EL (cell line): ENCODE measurements around the gene M1AP.

Source experiments
- DNase-seq: peaks from one replicate; pipeline ENCODE4 v3.0.0-alpha.2; 2016

Gene M1AP

DNA sequence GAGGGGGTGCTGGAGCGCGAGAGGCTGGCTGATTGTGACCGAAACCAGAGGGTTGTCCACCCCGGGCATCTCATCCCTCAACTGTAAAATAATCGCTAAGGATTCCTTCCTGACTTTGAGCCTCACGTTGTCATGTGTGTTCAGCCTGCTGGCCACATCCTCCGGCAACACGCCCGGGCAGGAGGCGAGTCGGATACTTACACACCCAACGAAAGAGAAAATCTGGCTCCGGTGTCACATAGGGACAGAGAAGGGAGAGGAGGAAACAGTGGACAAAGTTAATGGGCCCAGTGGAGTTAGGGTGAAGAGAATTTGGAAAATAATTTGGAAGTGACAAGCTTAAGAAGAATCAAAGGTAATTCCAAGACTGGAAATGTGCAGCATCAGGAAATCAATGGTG is 131.5 kb downstream of the M1AP start:
- no peak for DNase-seq

DNA sequence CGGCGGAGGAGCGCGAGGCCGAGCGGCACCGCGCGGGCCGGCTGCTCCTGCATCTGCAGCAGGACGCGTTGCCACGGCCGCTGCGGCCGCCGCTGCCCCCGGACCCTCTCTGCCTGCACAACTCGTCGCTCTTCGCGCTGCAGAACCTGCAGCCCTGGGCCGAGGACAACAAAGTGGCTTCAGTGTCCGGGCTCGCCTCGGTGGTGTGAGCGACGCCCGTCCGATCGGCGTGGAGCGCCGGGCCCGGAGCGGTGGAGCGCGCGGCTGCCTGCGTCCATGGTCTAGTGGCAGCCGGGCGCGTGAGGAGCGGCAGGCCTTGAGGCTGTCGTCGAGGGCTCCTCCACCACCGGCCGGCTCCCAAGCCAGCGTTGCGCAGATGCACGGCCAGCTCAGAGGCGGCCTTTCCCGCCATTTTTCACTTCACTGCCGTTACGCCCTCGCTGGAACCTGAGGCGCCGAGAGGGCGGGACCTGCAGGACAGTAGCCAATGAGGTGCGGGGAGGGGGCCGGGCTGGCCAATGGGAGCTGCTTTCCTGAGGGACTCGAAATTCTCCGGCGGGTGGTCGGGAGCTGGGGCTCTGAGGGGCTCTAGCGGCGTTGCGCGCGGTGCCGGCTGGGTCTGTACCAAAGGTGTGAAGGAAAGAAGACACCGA is 132.0 kb downstream of the M1AP start:
- DNase-seq, result no peak

DNA sequence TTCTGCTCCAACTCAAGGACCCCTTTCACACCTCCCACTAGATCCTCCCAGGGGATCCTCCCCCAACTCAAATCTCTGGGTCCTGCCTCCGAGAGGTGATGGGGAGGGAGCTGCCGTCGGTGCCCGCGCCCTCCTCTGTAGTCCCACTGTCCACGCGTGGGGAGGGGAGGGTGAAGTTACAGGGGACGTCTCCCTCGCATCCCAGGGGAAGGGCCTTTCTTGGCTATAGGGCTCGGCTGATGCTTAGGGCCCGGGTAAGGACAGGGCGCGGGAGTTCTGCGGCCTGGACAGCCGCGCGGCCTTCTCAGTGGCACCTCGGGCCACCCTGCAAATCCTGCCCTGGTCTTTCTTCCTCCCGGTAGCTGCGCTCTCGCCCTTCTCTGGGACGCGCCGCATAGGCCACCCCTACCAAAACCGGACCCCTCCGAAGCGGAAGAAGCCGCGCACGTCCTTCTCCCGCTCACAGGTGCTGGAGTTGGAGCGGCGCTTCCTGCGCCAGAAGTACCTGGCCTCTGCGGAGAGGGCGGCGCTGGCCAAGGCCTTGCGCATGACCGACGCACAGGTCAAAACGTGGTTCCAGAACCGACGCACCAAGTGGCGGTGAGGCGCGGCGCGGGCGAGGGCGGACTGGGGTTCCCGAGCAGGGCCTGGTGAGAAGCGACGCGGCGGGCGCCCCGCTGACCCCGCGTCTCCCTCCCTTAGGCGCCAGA is 132.7 kb downstream of the M1AP start:
- DNase-seq, result no peak

DNA sequence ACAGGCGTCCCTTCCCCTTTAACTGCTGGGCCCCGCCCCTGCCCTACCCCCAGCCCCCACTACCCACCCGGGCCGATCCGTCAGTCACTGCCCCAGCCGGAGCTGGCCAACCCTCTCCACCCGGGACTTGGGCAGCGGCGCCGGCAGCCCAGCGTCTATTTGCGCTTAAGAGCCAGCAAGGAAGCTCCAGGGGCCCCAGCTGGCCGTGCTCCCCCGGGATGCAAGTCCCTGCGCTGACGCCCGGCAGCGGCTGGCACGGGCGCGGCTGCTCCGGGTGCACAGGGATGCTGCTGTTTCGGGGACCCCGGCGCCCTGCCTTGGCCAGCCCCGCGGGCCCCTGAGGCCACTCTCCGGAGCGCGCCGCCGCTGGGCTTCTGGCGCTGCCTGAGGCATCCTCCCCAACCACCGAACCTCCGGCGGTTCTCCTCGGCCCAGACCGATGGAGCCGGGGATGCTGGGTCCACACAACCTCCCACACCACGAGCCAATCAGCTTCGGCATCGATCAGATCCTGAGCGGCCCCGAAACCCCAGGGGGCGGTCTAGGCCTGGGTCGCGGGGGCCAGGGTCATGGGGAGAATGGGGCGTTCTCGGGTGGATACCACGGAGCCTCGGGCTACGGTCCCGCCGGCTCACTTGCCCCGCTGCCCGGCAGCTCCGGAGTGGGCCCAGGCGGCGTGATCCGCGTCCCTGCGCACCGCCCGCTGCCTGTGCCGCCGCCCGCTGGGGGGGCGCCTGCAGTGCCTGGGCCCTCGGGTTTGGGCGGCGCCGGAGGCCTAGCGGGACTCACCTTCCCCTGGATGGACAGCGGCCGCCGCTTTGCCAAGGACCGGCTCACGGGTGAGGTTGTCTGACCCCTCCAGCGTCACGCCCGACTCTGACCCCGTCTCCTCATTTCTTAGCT is 133.5 kb downstream of the M1AP start, which contains the start of gene TLX2:
Gene TLX2 (plus strand): TSS at position 83 of the 903 bp plus-strand sequence. CDS start 357 bp downstream, at position 440.
- peak; percentile 38 for DNase-seq

DNA sequence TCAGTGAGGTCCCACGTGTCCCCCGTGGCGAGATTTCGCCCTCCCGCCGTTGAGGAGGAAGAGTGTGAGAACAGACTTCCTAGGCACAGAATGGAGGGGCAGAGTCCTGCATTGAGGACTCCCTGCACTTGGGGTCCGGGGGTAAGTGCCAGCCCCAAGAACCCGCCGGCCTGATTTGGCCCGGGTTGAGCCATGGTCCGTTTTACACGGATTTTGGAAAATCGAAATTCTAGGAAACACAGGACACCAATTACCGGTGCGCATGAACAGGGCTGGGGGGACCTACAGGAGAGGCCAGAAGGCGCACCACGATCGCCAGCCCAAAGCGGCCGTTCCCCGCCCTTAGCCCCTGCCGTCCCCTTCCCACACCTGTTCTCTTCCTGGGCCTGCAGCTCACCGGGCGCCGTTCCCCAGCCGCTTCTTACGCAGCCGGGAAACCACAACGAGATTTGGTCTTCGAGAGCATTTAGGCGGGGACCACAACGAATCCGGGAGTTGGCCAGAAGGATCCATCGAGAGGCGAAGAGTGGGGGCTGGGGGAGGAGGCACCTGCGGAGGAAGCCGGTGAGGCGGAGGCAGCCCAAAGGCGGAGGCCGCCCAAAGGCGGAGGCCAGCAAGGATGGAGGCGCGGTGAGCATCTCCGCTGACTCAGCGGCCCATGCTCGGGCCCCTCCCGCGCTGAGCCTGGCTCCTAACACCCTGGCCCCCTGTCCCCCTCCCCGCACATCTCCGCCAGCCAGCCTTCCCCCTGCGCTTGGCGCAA is 134.3 kb downstream of the M1AP start:
- DNase-seq, result no peak

DNA sequence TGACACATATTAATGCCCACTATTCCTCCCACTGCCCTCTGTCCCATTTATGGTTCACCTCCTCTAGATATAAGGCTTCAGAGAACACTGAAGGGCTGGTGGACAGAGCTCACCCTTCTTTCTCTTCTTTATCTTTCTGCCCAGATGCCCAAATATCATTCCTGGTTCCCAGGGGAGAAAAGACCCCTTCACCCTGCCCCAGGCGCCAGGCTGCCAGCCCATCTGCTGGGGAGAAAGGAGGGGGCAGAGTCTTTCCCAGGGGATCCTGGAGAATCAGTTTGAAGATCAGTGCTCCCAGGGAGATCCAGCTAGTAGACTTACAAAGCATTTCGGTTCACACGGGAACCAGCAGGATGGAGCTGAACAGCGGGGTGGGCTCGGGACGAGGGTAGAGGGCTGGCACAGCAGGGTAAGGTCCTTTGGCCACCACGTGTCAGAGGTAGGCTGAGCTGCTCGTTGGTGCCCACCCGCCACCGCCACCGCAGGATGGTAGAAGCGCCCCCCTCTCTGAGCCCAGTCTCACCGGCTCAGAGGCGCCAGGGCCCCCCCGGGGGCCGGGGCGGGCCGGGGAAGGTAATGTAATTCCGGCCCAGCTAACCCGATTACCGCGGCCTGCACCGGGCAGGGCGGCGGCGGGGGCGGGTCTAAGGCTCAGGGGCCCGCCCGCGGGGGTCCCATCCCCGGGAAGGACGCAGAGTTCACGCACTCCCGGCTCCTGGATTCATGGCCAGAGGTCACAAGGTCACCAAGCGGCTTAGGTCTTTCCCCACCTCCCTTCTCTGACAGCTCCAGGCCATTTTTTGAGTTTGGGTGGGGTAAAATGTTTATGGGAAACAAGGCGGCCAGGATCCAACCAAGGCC is 135.2 kb downstream of the M1AP start:
- no peak for DNase-seq

DNA sequence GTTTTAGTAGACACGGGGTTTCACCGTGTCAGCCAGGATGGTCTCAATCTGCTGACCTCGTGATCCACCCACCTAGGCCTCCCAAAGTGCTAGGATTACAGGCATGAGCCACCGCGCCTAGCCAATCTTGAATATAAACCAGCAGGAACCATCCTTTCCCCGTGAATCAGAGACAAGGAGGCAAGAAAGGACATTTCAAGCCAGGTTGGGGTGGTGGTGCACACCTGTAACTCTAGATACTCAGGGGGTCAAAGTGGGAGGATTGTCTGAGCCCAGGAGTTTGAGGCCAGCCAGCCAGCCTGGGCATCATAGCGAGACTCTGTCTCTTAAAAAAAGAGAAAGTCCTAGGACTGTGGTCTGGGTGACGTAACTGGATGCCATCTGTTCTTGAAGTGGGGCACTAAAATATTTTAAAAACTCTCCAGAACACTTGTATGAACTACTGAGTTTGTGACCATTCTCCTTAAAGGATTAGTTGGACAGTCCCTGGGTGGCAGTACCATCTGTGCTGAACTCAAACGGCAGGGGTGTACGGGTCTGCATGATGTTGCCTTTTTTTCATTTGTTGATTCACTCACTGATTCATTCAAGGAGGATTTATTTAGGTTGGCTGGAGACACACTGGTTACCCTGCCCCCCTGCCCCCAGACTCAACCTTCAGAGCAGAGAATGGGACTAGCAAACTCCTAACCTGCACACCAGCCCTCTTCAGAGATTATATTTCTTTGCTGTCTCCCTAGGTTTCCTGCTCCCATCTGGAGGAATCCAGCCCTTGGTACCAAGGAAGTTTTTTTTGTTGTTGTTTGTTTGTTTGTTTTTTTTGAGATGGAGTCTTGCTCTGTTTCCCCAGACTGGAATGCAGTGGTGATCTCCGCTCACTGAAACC is 136.8 kb downstream of the M1AP start:
- peak; percentile 24 for DNase-seq

DNA sequence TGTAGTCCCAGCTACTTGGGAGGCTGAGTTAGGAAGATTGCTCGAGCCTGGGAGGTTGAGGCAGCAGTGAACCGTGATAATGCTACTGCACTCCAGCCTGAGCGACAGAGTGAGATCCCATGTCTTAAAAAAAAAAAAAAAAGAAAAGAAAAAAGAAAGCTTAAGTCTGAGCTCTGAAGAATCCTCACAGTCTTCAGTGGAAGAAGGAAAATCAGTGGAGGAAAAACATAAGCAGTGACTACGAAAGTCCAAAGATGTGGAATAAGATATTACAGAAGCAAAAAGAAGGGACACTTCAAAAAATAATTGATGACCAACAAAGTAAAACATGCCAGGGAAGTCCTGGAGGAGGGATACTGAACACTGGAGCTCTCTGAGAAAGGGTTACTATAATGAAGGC is 137.9 kb downstream of the M1AP start:
- no peak for DNase-seq

DNA sequence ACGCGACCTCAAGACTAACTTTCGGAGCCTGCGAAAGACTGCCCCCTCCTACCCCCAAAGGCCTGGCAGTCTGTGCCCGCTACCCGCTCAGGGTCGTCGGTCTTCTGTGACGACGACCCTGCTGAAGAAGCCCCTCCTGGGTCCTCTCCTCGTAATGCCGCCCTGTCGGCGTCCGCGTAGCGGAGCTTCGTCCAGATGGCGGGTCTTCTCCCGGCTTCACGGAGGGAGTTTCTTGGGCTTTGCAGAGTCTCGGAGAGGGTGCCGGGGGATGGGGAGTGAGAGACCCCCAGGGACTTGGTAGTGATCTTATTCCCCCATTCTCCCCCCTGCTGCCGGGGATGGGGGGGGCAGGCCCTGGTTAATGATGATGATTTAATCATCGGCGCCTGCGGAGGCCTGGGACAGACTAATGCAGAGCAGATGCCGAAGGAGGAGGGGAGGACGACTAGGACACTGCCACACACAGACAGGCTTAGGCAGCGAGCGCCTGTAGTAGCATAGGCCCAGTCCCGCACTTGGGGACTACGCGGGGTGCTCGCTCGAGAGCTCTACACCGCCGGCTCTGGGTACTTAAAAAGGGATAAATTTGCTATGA is 140.1 kb downstream of the M1AP start:
- DNase-seq, result peak; percentile 68
